OCI-LY1 (cell line): Measurements from ENCODE around the gene DICER1.

Experiments used
- CTCF ChIP-seq: fragments of 200-600 bp; sonication (generic), shearing (Covaris generic); IDR thresholded peaks from 2 replicates; pipeline ENCODE4 v1.5.1; 2017; ENCODE audit warnings: mild to moderate bottlenecking, antibody characterized with exemption, low read length, moderate library complexity, mixed read lengths
- EZH2 ChIP-seq: fragments of 200-600 bp; sonication (generic), shearing (Covaris generic); IDR thresholded peaks from 2 replicates; pipeline ENCODE4 v1.8.0; 2017; ENCODE audit warnings: borderline replicate concordance, mixed run types, mild to moderate bottlenecking, antibody characterized with exemption, low read length, moderate library complexity, mixed read lengths

- no peak for TF ChIP-seq CTCF
- no peak for TF ChIP-seq EZH2
Observed at GRCh38 chr14:95107711-95108110, 49.6 kb downstream of the DICER1 start.
